Measurements from ENCODE around the gene CEP85L.

DNA sequence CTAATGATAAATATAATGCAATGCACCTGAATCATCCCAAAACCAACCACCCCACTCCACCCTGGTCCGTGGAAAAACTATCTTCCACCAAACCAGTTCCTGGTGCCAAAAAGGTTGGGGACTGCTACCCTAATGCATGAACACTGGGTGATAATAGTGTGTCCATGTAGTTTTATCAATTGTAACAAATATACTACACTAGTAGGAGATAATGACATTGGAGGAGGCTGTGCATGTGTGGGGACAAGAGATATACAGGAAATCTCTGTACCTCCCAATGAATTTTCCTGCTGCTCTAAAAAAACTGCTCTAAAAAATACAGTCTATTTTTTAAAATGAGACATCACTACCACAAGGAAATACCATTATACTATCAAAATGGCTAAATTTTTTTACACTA is 20.5 kb downstream of the CEP85L start:
- TF ChIP-seq CTCF (IDR thresholded peaks at IDR 0.05; ENCODE audit: insufficient read depth, low read depth, low read length) (no peak), EZH2 (IDR thresholded peaks at IDR 0.05; ENCODE audit: insufficient read depth, low read length) (no peak)
